ENCODE data around the gene PODN.

DNA sequence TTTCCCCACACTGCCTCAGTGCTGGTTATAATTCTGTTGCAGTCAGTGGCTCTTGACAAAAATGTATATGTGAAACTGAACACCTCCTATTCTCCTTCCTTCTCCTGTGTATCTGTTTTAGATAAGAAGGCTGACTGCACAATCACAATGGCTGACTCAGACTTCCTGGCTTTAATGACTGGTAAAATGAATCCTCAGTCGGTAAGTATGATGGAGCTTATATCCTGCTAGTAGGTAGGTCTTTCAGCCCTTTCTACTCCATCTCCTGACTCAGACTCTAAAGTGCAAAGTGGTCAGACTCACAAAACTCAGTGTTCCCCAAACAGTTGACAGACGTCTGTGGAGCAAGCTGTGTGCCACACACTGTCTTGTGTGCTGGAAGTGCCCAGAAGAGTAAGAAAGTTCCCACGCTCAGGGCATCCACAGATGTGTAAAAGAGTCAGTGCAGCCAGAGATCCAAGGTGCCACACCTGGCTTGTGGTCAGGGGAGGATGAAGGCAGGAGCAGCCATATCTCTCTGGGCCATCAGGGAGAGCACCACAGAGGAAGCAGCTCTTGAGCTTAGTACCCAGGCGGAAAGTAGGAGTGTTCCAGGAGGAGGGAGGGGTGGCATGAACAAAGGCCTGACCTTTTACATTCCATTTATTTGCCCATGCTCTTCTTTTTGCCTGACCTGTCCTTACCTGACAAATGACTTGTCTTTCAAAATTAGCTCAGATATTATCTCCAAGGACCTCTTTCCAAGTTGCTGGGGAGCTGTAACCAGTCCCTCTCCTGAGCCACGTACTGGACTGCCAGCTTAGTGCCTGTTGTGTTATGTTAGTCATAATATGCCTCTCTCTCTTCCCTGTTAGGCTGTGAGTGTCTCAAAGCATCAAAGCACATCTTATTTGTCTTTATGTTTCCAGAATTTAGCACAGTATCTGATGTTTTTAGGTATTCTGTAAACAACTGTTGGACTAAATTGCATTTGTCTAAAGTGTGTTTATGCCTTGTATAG, 14.0 kb upstream of the PODN start:
- TF ChIP-seq, protein P1, sequence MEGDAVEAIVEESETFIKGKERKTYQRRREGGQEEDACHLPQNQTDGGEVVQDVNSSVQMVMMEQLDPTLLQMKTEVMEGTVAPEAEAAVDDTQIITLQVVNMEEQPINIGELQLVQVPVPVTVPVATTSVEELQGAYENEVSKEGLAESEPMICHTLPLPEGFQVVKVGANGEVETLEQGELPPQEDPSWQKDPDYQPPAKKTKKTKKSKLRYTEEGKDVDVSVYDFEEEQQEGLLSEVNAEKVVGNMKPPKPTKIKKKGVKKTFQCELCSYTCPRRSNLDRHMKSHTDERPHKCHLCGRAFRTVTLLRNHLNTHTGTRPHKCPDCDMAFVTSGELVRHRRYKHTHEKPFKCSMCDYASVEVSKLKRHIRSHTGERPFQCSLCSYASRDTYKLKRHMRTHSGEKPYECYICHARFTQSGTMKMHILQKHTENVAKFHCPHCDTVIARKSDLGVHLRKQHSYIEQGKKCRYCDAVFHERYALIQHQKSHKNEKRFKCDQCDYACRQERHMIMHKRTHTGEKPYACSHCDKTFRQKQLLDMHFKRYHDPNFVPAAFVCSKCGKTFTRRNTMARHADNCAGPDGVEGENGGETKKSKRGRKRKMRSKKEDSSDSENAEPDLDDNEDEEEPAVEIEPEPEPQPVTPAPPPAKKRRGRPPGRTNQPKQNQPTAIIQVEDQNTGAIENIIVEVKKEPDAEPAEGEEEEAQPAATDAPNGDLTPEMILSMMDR (IDR thresholded peaks at IDR 0.05), result no peak
- no peak for TF ChIP-seq POLR2A (IDR thresholded peaks at IDR 0.05)
